NB4 (cell line): Measurements from ENCODE around the gene SH3BP4.

Source experiments
- POLR2A ChIP-seq: IDR thresholded peaks from 2 replicates; pipeline ENCODE4 v1.6.1; 2011; ENCODE audit warnings: mild to moderate bottlenecking; ENCODE audit not compliant: insufficient read length; ENCODE audit errors: extremely low read depth
- TF ChIP-seq, protein P1 (sequence below): IDR thresholded peaks from 2 replicates; pipeline ENCODE4 v1.6.1; 2011; ENCODE audit warnings: low read depth, low read length
- TF ChIP-seq, protein P2 (sequence below): IDR thresholded peaks from one replicate; pipeline ENCODE4 v1.5.1; 2012; ENCODE audit warnings: low read depth, low read length

DNA sequence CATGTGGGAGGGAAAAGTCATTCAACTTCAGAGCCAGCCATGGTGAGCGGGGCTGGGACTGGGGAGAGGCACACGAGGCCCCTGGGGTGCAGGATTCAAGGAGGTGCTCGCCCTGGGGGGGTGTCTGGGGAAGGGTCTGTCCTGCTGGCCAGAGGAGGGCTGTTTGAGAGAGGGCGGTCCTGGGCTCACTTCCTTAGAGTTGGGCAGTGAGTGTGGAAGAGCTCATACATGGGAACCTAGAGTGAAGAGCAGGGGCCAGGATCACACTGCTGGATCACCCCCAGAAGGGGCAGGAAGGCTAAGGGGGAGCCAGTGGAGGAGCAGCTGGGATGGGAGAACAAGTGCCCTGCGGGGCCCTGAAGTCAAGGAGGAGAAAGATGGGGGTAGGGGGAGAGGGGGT is 6.5 kb downstream of the SH3BP4 start:
- TF ChIP-seq, protein P1, sequence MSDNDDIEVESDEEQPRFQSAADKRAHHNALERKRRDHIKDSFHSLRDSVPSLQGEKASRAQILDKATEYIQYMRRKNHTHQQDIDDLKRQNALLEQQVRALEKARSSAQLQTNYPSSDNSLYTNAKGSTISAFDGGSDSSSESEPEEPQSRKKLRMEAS = no peak
- TF ChIP-seq, protein P2, sequence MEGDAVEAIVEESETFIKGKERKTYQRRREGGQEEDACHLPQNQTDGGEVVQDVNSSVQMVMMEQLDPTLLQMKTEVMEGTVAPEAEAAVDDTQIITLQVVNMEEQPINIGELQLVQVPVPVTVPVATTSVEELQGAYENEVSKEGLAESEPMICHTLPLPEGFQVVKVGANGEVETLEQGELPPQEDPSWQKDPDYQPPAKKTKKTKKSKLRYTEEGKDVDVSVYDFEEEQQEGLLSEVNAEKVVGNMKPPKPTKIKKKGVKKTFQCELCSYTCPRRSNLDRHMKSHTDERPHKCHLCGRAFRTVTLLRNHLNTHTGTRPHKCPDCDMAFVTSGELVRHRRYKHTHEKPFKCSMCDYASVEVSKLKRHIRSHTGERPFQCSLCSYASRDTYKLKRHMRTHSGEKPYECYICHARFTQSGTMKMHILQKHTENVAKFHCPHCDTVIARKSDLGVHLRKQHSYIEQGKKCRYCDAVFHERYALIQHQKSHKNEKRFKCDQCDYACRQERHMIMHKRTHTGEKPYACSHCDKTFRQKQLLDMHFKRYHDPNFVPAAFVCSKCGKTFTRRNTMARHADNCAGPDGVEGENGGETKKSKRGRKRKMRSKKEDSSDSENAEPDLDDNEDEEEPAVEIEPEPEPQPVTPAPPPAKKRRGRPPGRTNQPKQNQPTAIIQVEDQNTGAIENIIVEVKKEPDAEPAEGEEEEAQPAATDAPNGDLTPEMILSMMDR = no peak
- no peak for TF ChIP-seq POLR2A
